Cardiac septum (tissue), 1 donor: ENCODE measurements around the gene CDC6. TPM values are rescaled to one million over a fixed set of nuclear protein-coding genes. Genes with fewer than 3 reads are reported as not detected.

Source experiments
- DNase-seq: peaks from one replicate; pipeline ENCODE4 v3.0.0-alpha.2; 2020; ENCODE audit warnings: low spot score
- intact Hi-C: fragments of 100-400 bp; cut with DNase I; formaldehyde crosslinking; loops from one replicate; pipeline ENCODE4 v1.14.0; 2022
- total RNA-seq: library from RNA; stranded (reverse); fragmentation: NEBNext Ultra II Directional; extraction: Animal tissue kit (Norgen Biotek cat#: 25700); gene quantifications from one replicate; pipeline ENCODE4 v1.2.1, GENCODE V29; 2021
- donor health status: DM: no; HTN: no; CAD: no.

The CDC6 gene
- total RNA-seq, 1 donor from 2014 or later = 0.75 TPM

- DNase-seq = peak; percentile 71
These were observed 20.1 kb downstream of the CDC6 start for GRCh38 chr17:40307740-40308239.

GRCh38 chr17:40309031-40309948 is 21.6 kb downstream of the CDC6 start, which contains the start of gene RARA:
TSS of gene RARA (plus strand) at chr17:40309180. CDS start at chr17:40331219, 22,039 bp downstream.
- peak; percentile 84 for DNase-seq
- intact Hi-C loops = no loop called here

More at GRCh38 chr17:40307740-40308239, 20.1 kb downstream of the CDC6 start:
- intact Hi-C loops = no loop called here

GRCh38 chr17:40309949-40310510 is 22.4 kb downstream of the CDC6 start:
- peak; percentile 33 for DNase-seq

GRCh38 chr17:40310882-40311391 is 23.3 kb downstream of the CDC6 start:
- peak; percentile 76 for DNase-seq
- intact Hi-C loops = loop anchor here (1.0 kb wide), 1 partner anchor 21 kb away; no protein-coding TSS in a partner anchor

More at GRCh38 chr17:40309949-40310510, 22.4 kb downstream of the CDC6 start:
- intact Hi-C loops = no loop called here

GRCh38 chr17:40311575-40311974 is 23.9 kb downstream of the CDC6 start:
- intact Hi-C loops = loop anchor here (1.0 kb wide), 1 partner anchor 21 kb away; no protein-coding TSS in a partner anchor
- peak; percentile 83 for DNase-seq

- DNase-seq = peak; percentile 88
- intact Hi-C loops = no loop called here
These were observed 24.6 kb downstream of the CDC6 start for GRCh38 chr17:40312131-40312731.

GRCh38 chr17:40312893-40313667 is 25.4 kb downstream of the CDC6 start:
- intact Hi-C loops = no loop called here

GRCh38 chr17:40313668-40314583 is 26.2 kb downstream of the CDC6 start:
- DNase-seq = peak; percentile 20
- intact Hi-C loops = no loop called here

More at GRCh38 chr17:40312893-40313667, 25.4 kb downstream of the CDC6 start:
- DNase-seq = peak; percentile 72

- intact Hi-C loops = no loop called here
- DNase-seq = peak; percentile 97
These were observed 26.9 kb downstream of the CDC6 start for GRCh38 chr17:40314584-40314956.

- DNase-seq = peak; percentile 41
These were observed 27.5 kb downstream of the CDC6 start for GRCh38 chr17:40315206-40315605.

GRCh38 chr17:40315678-40316570 is 28.2 kb downstream of the CDC6 start:
- intact Hi-C loops = no loop called here
- DNase-seq = peak; percentile 75

More at GRCh38 chr17:40315206-40315605, 27.5 kb downstream of the CDC6 start:
- intact Hi-C loops = no loop called here

- DNase-seq = peak; percentile 85
- intact Hi-C loops = loop anchor here (1.0 kb wide), 1 partner anchor 28 kb away; no protein-coding TSS in a partner anchor
These were observed 29.1 kb downstream of the CDC6 start for GRCh38 chr17:40316571-40317344.

GRCh38 chr17:40317345-40317873 is 29.7 kb downstream of the CDC6 start:
- peak; percentile 76 for DNase-seq
- intact Hi-C loops = loop anchor here (1.0 kb wide), 1 partner anchor 27 kb away; no protein-coding TSS in a partner anchor

GRCh38 chr17:40317880-40318829 is 30.5 kb downstream of the CDC6 start:
- intact Hi-C loops = loop anchor here (1.0 kb wide), 1 partner anchor 26 kb away; no protein-coding TSS in a partner anchor
- peak; percentile 98 for DNase-seq
